GM12874 (cell line): ENCODE results near the gene SHCBP1L.

Source experiments
- TF ChIP-seq, protein P1 (sequence below): IDR thresholded peaks from 2 replicates; pipeline ENCODE4 v1.5.1; 2011; ENCODE audit warnings: low read depth, mild to moderate bottlenecking, control low read depth, low read length, moderate library complexity; ENCODE audit not compliant: insufficient read depth

Gene SHCBP1L

DNA sequence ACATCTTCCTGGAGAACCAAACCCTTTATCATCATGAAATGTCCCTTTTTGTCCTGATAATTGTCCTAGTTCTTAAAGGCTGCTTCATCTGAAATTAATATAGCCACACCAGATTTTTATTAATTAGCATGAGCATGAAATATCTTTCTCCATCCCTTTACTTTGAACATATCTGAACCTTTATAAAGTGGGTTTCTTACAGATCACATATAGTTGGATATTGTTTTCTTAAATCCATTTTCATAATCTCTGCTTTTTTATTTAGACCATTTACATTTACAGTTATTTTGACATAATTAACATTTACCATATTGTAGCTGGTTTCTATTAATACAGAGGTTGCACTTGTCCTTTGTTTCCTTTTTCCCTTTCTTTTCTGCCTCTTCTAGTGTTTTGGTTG, 17.2 kb downstream of the SHCBP1L start:
- TF ChIP-seq, protein P1, sequence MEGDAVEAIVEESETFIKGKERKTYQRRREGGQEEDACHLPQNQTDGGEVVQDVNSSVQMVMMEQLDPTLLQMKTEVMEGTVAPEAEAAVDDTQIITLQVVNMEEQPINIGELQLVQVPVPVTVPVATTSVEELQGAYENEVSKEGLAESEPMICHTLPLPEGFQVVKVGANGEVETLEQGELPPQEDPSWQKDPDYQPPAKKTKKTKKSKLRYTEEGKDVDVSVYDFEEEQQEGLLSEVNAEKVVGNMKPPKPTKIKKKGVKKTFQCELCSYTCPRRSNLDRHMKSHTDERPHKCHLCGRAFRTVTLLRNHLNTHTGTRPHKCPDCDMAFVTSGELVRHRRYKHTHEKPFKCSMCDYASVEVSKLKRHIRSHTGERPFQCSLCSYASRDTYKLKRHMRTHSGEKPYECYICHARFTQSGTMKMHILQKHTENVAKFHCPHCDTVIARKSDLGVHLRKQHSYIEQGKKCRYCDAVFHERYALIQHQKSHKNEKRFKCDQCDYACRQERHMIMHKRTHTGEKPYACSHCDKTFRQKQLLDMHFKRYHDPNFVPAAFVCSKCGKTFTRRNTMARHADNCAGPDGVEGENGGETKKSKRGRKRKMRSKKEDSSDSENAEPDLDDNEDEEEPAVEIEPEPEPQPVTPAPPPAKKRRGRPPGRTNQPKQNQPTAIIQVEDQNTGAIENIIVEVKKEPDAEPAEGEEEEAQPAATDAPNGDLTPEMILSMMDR: no peak

DNA sequence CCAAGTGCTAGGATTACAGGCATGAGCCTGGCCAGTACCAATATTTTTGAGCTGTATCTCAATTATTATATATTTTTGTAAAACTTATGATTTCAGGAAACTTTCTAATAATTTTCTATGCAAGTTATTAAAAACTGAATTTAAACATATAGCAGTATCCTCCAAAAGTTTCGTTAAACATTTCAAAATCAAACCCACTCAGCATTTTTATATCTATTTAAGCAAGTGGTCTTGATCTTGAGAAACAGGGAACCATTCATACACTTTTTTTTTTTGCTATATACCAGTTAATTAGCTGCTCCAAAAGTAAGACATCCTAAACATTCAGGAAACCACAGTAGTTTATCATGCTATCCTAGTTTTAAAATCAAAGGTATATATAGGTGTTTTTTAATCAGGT, 22.0 kb downstream of the SHCBP1L start:
- TF ChIP-seq, protein P1: no peak

DNA sequence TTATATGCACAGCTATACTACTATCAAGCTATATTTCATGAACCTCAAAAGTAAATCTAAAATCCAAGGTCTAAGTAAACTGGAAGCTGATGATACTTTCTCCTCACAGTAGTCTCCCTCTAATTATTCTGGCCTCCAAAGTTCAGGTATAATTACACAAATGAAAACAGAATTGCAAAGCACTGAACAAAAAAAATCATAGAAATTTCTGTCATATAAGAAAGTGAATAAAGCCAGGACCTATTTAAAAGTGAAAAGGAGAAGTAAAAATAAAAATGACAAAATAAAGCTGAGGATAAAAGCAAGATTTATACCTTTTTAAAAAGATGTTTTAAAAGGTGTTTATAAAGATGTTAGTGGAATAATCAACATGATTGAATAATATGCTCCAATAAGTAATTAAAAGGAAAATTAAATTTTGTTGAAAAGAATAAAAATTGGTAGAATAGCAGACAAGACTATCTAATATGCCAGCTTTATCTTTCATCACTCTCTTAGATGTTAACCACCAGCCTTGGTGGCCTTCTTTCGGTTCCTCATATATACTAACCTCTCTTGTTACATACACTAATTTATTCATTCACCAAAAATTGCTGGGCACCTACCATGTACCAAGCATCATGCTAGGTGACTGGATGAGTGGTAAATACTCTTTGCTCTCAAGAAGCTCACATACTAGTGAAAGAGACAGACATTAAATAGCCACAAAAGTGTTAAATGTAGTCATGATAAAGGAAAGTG, 25.1 kb downstream of the SHCBP1L start:
- TF ChIP-seq, protein P1: no peak

DNA sequence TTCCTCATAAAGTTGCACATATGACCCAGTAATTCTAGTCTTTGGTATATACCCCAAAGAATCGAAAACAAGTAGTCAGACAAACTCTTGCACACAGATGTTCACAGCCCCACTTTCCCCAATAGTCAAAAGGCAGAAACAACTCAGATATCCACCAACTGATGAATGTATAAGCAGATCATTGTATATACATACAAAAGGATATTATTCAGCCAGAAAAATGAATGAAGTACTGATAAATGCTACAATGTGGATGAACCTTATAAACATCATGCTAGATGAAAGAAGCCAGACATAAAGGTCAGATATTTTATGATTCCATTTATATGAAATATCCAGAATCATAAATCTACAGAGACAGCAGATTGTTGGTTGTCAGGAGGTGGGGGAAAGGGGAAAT, 27.3 kb downstream of the SHCBP1L start:
- TF ChIP-seq, protein P1: no peak

DNA sequence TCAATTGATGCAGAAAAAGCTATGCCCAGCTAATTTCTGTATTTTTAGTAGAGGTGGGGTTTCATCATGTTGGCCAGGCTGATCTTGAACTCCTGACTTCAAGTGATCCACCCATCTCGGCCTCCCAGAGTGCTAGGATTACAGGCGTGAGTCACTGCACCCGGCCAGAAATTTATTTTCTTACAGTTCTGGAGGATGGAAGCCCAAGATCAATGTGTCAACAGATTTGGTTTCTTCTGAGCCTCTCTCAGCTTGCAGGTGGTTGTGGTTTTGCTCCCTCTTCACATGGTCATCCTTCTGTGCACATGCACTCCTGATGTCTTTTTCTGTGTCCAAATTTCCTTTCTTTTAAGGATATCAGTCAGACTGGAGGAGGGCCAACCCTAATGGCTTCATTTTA, 35.6 kb downstream of the SHCBP1L start:
- TF ChIP-seq, protein P1: no peak

DNA sequence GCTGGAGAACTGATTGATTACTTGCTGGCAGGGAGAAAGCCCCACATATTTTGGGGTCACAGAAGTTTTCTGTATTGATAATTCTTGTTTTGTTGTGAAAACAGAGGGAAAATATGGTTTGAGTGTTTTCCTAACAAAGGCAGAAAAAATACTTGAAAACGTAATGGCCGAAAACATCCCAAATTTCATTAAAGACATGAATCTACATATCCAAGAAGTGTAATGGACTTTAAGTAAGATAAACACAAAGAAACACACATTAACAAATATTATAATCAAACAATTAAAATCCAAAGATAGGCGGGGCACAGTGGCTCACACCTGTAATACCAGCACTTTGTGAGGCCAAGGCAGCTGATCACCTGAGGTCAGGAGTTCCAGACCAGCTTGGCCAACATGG, 39.6 kb downstream of the SHCBP1L start:
- TF ChIP-seq, protein P1: no peak

DNA sequence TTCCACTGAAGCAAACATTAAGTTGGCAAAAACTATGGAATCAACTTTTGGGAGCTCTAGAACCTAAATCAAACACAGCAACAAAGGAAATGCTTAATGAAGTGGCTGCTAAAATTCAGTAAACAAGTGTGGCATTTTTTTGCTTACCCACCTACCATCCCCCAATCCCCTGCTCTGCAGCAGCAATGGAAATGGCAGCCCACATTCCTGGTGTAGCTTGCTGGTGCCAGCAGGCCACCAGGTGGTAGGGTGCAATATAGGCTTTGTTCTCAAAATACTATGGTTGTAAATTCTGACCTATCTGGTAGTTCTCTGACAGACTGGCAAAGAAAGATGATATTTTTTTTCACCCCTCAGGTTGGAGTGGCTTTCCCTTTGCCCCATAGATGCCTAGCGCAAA, 42.8 kb downstream of the SHCBP1L start:
- TF ChIP-seq, protein P1: no peak
